Activated CD8-positive, alpha-beta memory T cell treated with anti-CD3 and anti-CD28 coated beads for 4 hours (primary cell): ENCODE measurements around the gene GPR18.
"Not testable (repeated sequence)": the region's sequence is repeated elsewhere in the genome, so short reads cannot be mapped to it uniquely, and the experiment has no call there.

ENCODE experiments used
- DNase-seq, 2 donors: peaks; one replicate each; pipeline ENCODE4 v3.0.0-alpha.2; 2020; ENCODE audit warnings: low read depth in 2 of 2

The GPR18 gene

GRCh38 chr13:99228737-99229691 is 29.2 kb downstream of the GPR18 start:
- no peak for DNase-seq

GRCh38 chr13:99227909-99228688 is 30.1 kb downstream of the GPR18 start:
- DNase-seq, result no peak

DNA sequence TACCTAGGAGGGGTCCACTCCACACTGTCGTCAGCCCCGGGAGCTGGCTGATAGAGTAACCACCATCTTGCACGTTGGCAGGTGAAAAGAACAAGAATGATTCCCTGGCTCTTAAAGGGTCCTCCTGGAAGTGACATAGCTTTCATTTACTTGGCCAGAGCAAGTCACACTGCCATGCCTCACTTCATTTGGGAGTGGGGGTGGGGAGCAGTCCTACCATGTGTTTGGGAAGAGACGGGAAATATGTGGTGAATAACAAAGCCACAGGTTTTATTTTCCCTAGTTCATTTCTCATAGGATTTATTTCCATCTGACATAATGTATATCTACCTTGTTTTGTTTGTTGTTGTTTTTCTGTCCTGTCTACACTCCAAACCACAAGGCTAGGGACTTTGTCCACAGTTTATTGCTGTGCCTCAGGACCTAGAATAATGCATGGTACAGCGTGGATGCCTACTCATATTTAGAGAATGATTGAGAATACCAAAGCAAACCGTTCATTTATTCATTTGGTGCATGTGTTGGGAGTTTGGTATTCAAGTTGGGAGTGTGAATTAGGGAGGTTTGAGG is 30.8 kb downstream of the GPR18 start:
- no peak for DNase-seq

DNA sequence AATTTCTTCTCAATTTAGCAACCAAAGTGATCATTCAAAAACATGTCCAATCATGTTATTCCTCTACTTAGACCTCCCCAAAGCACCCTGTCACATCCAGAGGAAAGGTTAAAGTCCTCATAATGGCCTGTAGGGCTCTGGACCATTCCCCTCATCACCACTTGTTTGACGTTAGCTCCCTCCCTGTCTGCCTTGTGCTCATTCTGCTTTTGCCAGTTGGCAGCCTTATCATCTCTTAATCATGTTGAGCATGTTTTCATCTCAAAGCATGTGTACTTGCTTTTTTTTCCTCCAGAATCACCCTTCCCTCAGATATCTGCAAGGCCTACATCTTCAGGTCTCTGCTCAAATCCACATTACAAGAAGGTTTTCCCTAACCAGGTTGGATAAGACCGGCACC is 31.7 kb downstream of the GPR18 start:
- no peak for DNase-seq

- DNase-seq, result no peak
Observed at GRCh38 chr13:99225078-99225477, 33.1 kb downstream of the GPR18 start.

DNA sequence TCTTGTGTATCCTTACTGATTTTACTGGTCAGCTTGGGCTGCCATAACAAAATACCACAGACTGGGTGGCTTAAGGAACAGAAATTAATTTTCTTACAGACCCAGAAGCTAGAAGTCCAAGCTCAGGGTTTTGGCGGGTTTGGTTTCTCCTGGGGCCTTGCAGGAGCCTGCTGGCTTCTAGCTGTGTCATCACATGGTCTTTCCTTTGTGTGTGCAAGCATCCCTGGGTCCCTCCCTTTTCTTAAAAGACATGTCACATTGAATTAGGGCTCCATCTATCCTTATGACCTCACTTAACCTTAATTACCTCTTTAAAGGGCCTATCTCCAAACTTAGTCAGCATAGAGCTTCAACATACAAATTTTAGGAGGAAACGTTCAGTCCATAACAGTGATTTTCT is 34.2 kb downstream of the GPR18 start:
- no peak for DNase-seq

DNA sequence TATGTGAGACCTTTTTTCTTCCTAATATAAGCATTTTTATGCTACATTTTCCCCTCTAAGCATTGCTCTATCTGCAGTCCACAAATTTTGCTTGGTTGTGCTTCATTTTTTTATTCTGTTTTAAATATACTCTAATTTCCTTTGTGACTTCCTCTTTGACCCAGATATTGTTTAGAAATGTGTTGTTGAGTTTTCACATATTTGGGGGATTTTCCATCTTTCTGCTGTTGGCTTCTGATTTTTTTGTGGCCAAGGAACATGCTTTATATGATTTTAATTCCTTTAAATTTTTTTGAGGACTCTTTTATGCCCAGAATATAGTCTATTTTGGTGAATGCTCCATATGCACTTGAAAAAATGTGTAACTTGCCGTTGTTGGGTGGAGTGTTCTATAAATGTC is 34.6 kb downstream of the GPR18 start:
- no peak for DNase-seq

GRCh38 chr13:99221567-99222239 is 36.5 kb downstream of the GPR18 start:
- no peak for DNase-seq

DNA sequence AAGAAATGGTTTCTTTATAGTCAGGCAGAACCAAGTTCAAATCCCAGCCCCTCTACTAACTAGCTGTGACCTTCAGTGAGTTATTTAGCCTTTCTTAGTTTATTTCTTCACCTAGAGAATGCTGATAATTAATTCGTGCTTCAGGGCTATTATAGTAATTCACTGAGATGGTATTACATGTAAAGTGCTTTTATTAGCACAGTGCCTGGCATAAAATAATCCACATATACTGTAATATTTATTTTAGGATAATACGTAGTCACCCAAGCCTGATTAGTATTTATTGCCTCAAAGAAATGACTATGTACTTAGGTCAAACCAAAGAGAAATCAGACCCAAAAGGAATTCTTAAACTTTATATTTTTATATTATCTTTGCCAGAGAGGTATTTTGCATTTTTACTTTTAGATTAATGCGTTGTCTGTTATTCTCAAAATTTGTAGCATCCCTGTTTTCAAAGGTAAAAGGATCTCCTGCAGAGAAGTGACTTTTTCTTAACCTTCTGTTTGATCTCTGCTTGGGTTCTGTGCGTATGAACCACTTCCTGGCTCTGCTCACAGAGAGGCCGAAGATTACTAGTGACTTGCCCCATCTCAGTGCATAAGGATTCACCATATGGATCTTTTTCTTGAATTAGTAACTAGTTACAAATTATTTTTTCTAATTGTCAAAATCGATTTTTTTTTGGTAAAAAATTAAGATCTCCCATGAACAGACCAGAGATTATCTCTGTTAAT is 37.8 kb downstream of the GPR18 start:
- DNase-seq, result no peak

GRCh38 chr13:99218969-99219368 is 39.2 kb downstream of the GPR18 start:
- DNase-seq, result no peak

DNA sequence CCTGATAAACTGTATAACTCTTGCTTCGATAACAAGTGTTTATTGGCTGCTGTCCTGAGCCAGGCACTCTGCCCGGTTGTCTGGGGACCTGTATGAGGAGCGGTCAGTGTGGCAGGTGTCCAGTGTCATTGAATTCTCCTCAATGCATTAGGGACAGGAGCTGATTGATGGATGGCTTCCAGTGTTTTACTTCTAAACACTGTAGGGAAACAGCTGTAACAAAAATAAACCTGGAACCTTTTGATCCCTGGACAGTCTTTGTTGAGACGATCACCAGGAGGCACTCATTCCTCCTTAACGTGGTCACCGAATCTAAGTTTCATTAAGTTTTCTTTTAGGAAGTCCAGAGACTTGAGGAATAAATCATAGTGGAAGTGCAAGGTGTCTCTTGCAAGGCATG is 39.6 kb downstream of the GPR18 start:
- DNase-seq, result no peak

- DNase-seq, result no peak
Observed at GRCh38 chr13:99218126-99218525, 40.1 kb downstream of the GPR18 start.

GRCh38 chr13:99217461-99218110 is 40.6 kb downstream of the GPR18 start:
- no peak for DNase-seq

DNA sequence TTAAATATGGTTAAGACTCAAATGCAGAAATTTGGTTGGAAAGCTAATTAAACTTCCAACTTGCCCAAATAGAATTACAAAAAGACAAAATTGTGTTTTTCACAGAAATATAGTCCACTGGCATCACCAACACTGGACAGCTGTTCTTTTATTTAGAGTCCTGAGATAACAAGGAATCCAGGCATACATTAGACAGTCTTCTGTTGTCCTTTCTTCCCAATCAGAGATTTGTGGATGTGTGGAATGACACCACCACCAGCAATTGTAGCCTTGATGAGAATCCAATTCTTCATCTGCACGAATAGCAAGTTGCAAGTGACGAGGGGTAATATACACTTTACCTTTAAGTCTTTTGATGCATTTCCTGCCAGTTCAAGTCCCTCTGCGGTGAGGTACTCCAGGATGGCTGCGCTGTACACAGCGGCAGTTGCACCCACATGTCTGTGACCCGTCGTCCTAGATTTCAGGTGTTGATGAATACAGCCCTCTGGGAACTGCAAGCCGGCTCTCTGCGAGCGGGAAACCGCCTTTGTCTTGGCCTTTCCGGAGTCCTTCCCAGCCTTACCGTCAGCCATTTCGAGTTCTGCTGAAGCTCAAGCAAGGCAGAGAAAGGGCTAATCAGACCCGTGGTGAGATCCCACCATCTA is 42.9 kb downstream of the GPR18 start:
- DNase-seq, result no peak

GRCh38 chr13:99214731-99215130 is 43.4 kb downstream of the GPR18 start:
- no peak for DNase-seq

DNA sequence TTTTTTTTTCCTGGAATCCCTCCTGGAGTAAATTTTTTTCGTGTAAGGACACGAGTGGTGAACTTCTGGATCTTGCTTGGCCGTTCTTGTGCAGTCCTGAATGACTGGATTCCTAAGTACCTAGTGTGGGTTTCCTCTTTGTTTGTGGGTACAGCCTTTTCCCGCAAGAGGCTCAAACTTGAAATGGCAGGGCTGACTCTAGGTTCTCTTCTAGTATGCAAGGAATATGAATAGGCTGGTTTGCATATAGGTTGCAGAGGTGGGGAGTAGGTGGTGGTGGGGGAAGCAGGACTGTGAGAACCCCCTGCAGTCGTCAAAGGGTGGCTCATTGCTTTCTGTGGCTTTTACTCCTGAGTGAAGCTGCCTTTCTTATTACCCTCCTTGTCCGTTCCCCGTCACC is 43.9 kb downstream of the GPR18 start:
- no peak for DNase-seq

DNA sequence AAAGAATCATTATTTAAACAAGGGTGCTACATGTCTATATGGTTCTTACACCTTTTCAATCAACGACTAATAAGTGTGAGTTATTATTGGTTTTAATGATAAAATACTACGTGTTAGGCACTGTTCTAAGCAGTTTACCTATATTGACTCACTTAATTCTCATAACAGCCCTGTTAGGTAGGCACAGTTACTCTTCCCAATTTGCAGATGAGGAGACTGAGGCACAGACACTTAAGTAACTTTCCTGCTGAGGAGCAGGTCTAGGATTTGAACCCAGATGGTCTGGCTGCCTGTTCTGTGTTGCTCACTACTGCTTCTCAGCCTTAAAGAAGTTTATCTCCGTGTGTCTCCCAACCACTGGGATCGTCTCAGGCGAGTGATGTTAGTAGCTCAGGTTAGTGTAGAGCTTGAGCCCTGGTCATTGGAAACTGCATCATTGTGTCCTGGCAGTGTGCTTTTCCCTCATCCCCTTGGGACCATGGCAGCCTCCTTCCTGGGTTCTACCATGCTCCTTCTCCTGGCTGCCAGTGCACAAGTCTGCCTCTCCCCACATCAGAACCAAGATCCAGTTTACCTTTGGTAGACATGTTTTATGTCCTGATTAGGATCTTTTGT is 46.7 kb downstream of the GPR18 start:
- DNase-seq, result no peak

GRCh38 chr13:99210627-99211026 is 47.6 kb downstream of the GPR18 start:
- DNase-seq, result not testable (repeated sequence)

- DNase-seq, result no peak
Observed at GRCh38 chr13:99208845-99209527, 49.2 kb downstream of the GPR18 start.
